Adrenal gland (tissue), 12 donors: ENCODE measurements around the gene FOXB1. TPM values are rescaled to one million over a fixed set of nuclear protein-coding genes. Genes with fewer than 3 reads are reported as not detected.

Source experiments
- DNase-seq, 7 donors: peaks; one replicate each; pipeline ENCODE4 v3.0.0-alpha.2; 2019 to 2020
- H3K27ac ChIP-seq, 5 donors: fragments of 200-600 bp; sonication (generic) in 4 of 5; 1 replicate in 3 of 5; 2 replicates in 2 of 5; pipeline versions ENCODE4 v1.5.1 to v1.8.0; 2016 to 2020; ENCODE audit warnings: mild to moderate bottlenecking in 1 of 5
- H3K27me3 ChIP-seq: fragments of 200-600 bp; 2 replicates; pipeline ENCODE4 v1.8.0; 2021
- H3K36me3 ChIP-seq, 2 donors: fragments of 200-600 bp; replicated peaks in 1 of 2; 1 replicate in 1 of 2; 2 replicates in 1 of 2; pipeline versions ENCODE4 v1.5.1 to v1.8.0; 2018 to 2022
- H3K4me1 ChIP-seq, 2 donors: fragments of 200-600 bp; replicated peaks in 1 of 2; 1 replicate in 1 of 2; 2 replicates in 1 of 2; pipeline versions ENCODE4 v1.5.1 to v1.8.0; 2018 to 2021
- H3K4me3 ChIP-seq, 4 donors: fragments of 200-600 bp; sonication (generic) in 3 of 4; one replicate each; pipeline ENCODE4 v1.5.1; 2016 to 2018
- H3K9me3 ChIP-seq, 3 donors: fragments of 200-600 bp; sonication (generic) in 1 of 3; replicated peaks in 1 of 3; 1 replicate in 2 of 3; 2 replicates in 1 of 3; pipeline versions ENCODE4 v1.5.1 to v1.8.0; 2016 to 2021
- CTCF ChIP-seq, 6 experiments: fragments of 450-650 bp in 4 of 6; fragments of 200-600 bp in 2 of 6; sonication (generic) in 1 of 6; IDR thresholded peaks; 1 replicate in 5 of 6; 2 replicates in 1 of 6; pipeline versions ENCODE4 v1.5.1 to v1.8.0; 2016 to 2021; ENCODE audit warnings: antibody characterized with exemption in 6 of 6, mild to moderate bottlenecking in 2 of 6, moderate library complexity in 1 of 6
- POLR2A ChIP-seq, 2 donors: fragments of 450-650 bp; IDR thresholded peaks; one replicate each; pipeline ENCODE4 v1.6.1; 2017; ENCODE audit warnings: antibody characterized with exemption in 2 of 2, mild to moderate bottlenecking in 2 of 2, moderate library complexity in 1 of 2
- WGBS, 4 donors: extraction: QIAGEN DNeasy Blood & Tissue Kit in 2 of 4; methylation state at CpG; one replicate each; pipeline versions ENCODE4 v1.1.5 to v1.1.7; 2013 to 2017; 5-methylcytosine and 5-hydroxymethylcytosine counted together
- intact Hi-C, 2 donors: fragments of 100-400 bp; cut with DNase I; formaldehyde crosslinking; loops; one replicate each; pipeline versions ENCODE4 v1.14.1 to v1.15.0; 2022 to 2023
- polyA plus RNA-seq, 3 donors: library from polyadenylated mRNA; stranded (reverse); fragments of 200-250 nt in 2 of 3; fragments of 350-450 nt in 1 of 3; fragmentation: Illumina TruSeq in 1 of 3; extraction: RNeasy Lipid Tissue Mini Kit (QIAGEN cat#74804) in 1 of 3; gene quantifications; one replicate each; pipeline ENCODE4 v1.2.3, GENCODE V29; 2013 to 2014
- total RNA-seq, 9 donors: library from RNA; depleted of rRNA in 4 of 9; stranded (reverse); fragments of >200 nt in 4 of 9; fragments of 120-200 nt in 1 of 9; fragmentation: NEBNext Ultra II Directional in 1 of 9; extraction: Animal tissue kit (Norgen Biotek cat#: 25700) in 1 of 9; gene quantifications; one replicate each; pipeline versions ENCODE4 v1.1.0 to v1.2.4, GENCODE V29; 2013 to 2023
- donor health status: healthy with polysubstance abuse.
- donor health status: Bipolar disorder and iron deficiency.
- donor health status: DM: yes; HTN: yes; CAD: no.
- donor health status: DM: no; HTN: no; CAD: no.
- donor health status: DM: no; HTN: no; CAD: no.
- donor health status: DM: yes; HTN: yes; CAD: no.

Gene FOXB1
- total and polyA plus RNA-seq, 12 donors, result not detected

DNA sequence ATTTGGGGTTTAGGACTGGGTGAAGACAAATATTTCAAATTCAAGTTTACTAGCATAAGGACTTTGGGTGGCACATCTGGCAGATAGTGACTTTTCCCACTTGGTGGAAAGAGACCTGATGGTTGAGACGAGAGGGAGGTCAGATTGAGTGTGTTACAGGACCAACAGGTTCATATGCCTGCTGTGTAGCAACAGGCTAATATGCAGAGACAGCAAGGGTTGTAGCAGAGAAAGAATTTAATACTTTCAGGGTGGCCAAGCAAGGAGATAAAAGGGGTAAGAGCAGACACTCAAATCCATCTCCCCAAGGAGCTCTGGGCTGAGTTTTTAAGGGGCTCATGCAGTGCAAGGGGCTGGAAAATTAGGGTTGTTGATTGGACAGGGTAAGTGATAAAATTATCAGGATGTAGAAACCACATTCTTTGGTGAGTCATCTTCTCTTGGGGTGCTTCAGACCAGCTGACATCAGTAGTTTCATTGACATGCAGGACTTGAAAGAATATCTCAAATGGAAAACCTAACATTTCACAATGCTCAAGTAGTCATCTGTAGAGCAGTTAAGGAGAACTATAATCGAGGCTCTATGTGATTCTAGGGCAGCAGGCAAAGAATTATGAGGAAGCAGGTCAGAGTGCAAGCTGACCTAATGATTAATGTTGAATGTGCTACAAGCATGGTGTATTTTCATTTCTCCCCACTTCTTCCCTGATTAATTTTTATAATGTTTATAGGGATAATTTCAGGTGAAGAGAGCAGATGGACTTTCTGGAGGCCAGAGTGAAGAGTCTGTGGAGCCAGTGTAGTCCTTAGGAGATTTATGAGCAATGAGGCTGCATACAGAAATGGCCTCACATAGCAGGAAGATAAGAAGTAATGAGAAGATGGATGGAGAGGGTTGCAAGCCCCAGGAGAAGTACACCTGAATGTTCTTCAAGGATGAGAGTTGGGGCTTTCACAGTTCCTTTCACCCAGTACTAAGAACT is 13.7 kb downstream of the FOXB1 start:
- TF ChIP-seq CTCF (IDR thresholded peaks at IDR 0.05) (no peak), POLR2A (IDR thresholded peaks at IDR 0.05) (no peak)
- intact Hi-C loops, result no loop called here
- no peak for DNase-seq
- Histone ChIP-seq H3K27ac (no peak overlapping the region), H3K4me1 (no peaks in the 10 kb centered on the region), H3K9me3 (no peaks in the 10 kb centered on the region), H3K36me3 (no peaks in the 10 kb centered on the region), H3K27me3 (peaks cover 30% of the 10 kb centered on the region), H3K4me3 (no peak overlapping the region)
- 1 to 8% (median 5%) methylated on average over 2 of the region's 2 CpGs for WGBS, 4 donors

- Histone ChIP-seq H3K27me3 (peaks cover 18% of the 10 kb centered on the region), H3K4me3 (no peak overlapping the region), H3K36me3 (no peaks in the 10 kb centered on the region), H3K9me3 (no peaks in the 10 kb centered on the region), H3K27ac (no peak overlapping the region), H3K4me1 (no peaks in the 10 kb centered on the region)
- 45 to 53% (median 50%) methylated on average over 3 of the region's 3 CpGs for WGBS, 4 donors
- TF ChIP-seq POLR2A (IDR thresholded peaks at IDR 0.05), result no peak
- TF ChIP-seq CTCF (IDR thresholded peaks at IDR 0.05), result no peak
- intact Hi-C loops, result no loop called here
- no peak for DNase-seq
Measured at GRCh38 chr15:60020736-60021135, 16.6 kb downstream of the FOXB1 start.

GRCh38 chr15:60021589-60022378 is 17.7 kb downstream of the FOXB1 start:
- Histone ChIP-seq H3K9me3 (no peaks in the 10 kb centered on the region), H3K27ac (no peak overlapping the region), H3K27me3 (peaks cover 11% of the 10 kb centered on the region), H3K4me3 (no peak overlapping the region), H3K4me1 (no peaks in the 10 kb centered on the region), H3K36me3 (no peaks in the 10 kb centered on the region)
- no peak for DNase-seq
- intact Hi-C loops, result no loop called here
- TF ChIP-seq POLR2A (IDR thresholded peaks at IDR 0.05), result no peak
- WGBS, 4 donors, result 75 to 81% (median 76%) methylated on average over 7 of the region's 7 CpGs

DNA sequence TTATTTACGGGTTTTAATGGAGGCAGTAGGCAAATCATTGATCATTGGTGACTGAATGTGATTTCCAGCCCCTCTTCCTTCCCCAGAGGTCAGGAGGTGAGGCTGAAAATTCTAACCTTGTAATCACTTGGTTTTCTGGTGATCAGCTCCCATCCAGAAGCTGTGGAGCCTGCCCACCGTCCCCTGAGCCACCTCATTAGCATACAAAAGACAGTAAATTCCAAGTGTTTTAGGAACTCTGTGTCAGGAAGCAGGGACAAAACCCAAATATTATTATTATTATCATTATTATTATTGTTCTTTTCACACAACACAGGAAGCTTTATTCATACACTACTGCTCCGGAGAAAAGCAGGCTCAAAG is 18.2 kb downstream of the FOXB1 start:
- Histone ChIP-seq H3K27me3 (peaks cover 11% of the 10 kb centered on the region), H3K9me3 (no peaks in the 10 kb centered on the region), H3K36me3 (no peaks in the 10 kb centered on the region), H3K27ac (no peak overlapping the region), H3K4me1 (no peaks in the 10 kb centered on the region), H3K4me3 (no peak overlapping the region)
- WGBS, 4 donors, result 72 to 83% (median 77%) methylated on average over 3 of the region's 3 CpGs
- no peak for TF ChIP-seq POLR2A (IDR thresholded peaks at IDR 0.05)
- intact Hi-C loops, result no loop called here
- no peak for DNase-seq

DNA sequence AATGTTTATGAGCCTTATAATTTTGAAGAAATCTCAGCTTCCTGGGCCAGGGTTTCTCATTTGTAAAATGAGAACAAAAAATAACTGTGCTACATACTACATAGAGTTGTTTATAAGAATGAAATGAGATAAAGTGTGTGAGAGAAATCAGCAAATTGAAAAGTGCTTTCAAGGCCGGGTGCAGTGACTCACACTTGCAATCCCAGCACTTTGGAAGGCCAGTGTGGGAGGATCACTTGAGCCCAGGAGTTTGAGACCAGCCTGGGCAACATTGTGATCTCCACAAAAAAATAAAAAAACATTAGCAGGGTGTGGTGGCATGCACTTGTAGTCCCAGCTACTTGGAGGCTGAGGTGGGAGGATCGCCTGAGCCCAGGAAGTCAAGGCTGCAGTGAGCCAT is 22.4 kb downstream of the FOXB1 start:
- intact Hi-C loops, result no loop called here
- Histone ChIP-seq H3K36me3 (no peaks in the 10 kb centered on the region), H3K4me3 (no peak overlapping the region), H3K9me3 (no peaks in the 10 kb centered on the region), H3K4me1 (no peaks in the 10 kb centered on the region), H3K27me3 (peaks cover 7% of the 10 kb centered on the region), H3K27ac (no peak overlapping the region)
- 35 to 51% (median 45%) methylated on average over 2 of the region's 2 CpGs for WGBS, 4 donors
- TF ChIP-seq POLR2A (IDR thresholded peaks at IDR 0.05), result no peak
- no peak for TF ChIP-seq CTCF (IDR thresholded peaks at IDR 0.05)
- peak; percentile 27 to 65 (median 55) for DNase-seq
